HepG2 (cell line): ENCODE data around the gene AFF4. TPM values are rescaled to one million over a fixed set of nuclear protein-coding genes. Genes with fewer than 3 reads are reported as not detected.

Source experiments
- DR1 ChIP-seq: sonication (generic); formaldehyde crosslinking; IDR thresholded peaks from 2 replicates; pipeline ENCODE4 v1.8.0; 2021; ENCODE audit warnings: mild to moderate bottlenecking, missing genetic modification reagents, inconsistent platforms
- GABPA ChIP-seq, 2 experiments: IDR thresholded peaks; 2 replicates each; pipeline ENCODE4 v1.6.1; 2011 to 2016; ENCODE audit warnings: low read depth in 2 of 2, low read length in 1 of 2, missing biosample characterization in 1 of 2, missing genetic modification characterization in 1 of 2
- HOXD1 ChIP-seq: sonication (generic); formaldehyde crosslinking; IDR thresholded peaks from 2 replicates; pipeline ENCODE4 v1.5.0; 2020; ENCODE audit warnings: missing genetic modification reagents
- KAT8 ChIP-seq: IDR thresholded peaks from 2 replicates; pipeline ENCODE4 v1.6.1; 2016; ENCODE audit warnings: missing genetic modification reagents, missing compliant biosample characterization
- MIER2 ChIP-seq: IDR thresholded peaks from 2 replicates; pipeline ENCODE4 v1.6.1; 2016; ENCODE audit warnings: missing biosample characterization, missing genetic modification reagents
- MTF1 ChIP-seq: sonication (generic); formaldehyde crosslinking; IDR thresholded peaks from 2 replicates; pipeline ENCODE4 v1.5.0; 2020; ENCODE audit warnings: missing genetic modification reagents
- MTF2 ChIP-seq: sonication (generic); formaldehyde crosslinking; IDR thresholded peaks from 2 replicates; pipeline ENCODE4 v1.5.0; 2020; ENCODE audit warnings: missing genetic modification reagents, borderline replicate concordance
- PHB2 ChIP-seq: fragments of 450-650 bp; IDR thresholded peaks from 2 replicates; pipeline ENCODE4 v1.6.1; 2018; ENCODE audit not compliant: partially characterized antibody
- PHF20 ChIP-seq: sonication (generic); formaldehyde crosslinking; IDR thresholded peaks from 2 replicates; pipeline ENCODE4 v1.5.0; 2020; ENCODE audit warnings: mild to moderate bottlenecking, missing genetic modification reagents
- ZNF329 ChIP-seq: sonication (generic); formaldehyde crosslinking; IDR thresholded peaks from 2 replicates; pipeline ENCODE4 v1.9.0; 2021; ENCODE audit warnings: low read depth, mild to moderate bottlenecking, missing genetic modification reagents
- ZNF34 ChIP-seq: sonication (generic); formaldehyde crosslinking; IDR thresholded peaks from 2 replicates; pipeline ENCODE4 v1.4.0; 2020; ENCODE audit warnings: mild to moderate bottlenecking, missing genetic modification reagents, borderline replicate concordance
- ZNF430 ChIP-seq: sonication (generic); formaldehyde crosslinking; IDR thresholded peaks from 2 replicates; pipeline ENCODE4 v1.9.0; 2021; ENCODE audit warnings: mild to moderate bottlenecking, missing genetic modification reagents
- ZNF446 ChIP-seq: sonication (generic); formaldehyde crosslinking; IDR thresholded peaks from 2 replicates; pipeline ENCODE4 v1.5.0; 2020; ENCODE audit warnings: mild to moderate bottlenecking, missing genetic modification reagents
- ZNF543 ChIP-seq: sonication (generic); formaldehyde crosslinking; IDR thresholded peaks from 2 replicates; pipeline ENCODE4 v1.4.0; 2020; ENCODE audit warnings: mild to moderate bottlenecking, missing genetic modification reagents
- ZNF567 ChIP-seq: sonication (generic); formaldehyde crosslinking; IDR thresholded peaks from 2 replicates; pipeline ENCODE4 v1.8.1; 2023; ENCODE audit warnings: mild to moderate bottlenecking, missing genetic modification reagents, borderline replicate concordance
- ZNF605 ChIP-seq: sonication (generic); formaldehyde crosslinking; IDR thresholded peaks from 2 replicates; pipeline ENCODE4 v1.8.0; 2022; ENCODE audit warnings: mild to moderate bottlenecking, missing genetic modification reagents
- ZNF720 ChIP-seq: sonication (generic); formaldehyde crosslinking; IDR thresholded peaks from 2 replicates; pipeline ENCODE4 v1.4.0; 2020; ENCODE audit warnings: missing genetic modification reagents
- ZNF724P ChIP-seq: sonication (generic); formaldehyde crosslinking; IDR thresholded peaks from 2 replicates; pipeline ENCODE4 v1.8.0; 2022; ENCODE audit warnings: missing genetic modification reagents, borderline replicate concordance
- ZNF766 ChIP-seq: sonication (generic); formaldehyde crosslinking; IDR thresholded peaks from 2 replicates; pipeline ENCODE4 v1.5.0; 2020; ENCODE audit warnings: missing genetic modification reagents, borderline replicate concordance
- polyA plus RNA-seq, 8 experiments: library from polyadenylated mRNA; depleted of rRNA in 3 of 8; stranded (reverse) in 7 of 8; unstranded in 1 of 8; fragments of >200 nt; fragmentation: Illumina TruSeq in 4 of 8; extraction: Trizol in 4 of 8; gene quantifications; 2 replicates each; pipeline versions ENCODE4 v1.2.1 to v1.2.3, GENCODE V29; 2011 to 2016; ENCODE audit warnings: low read depth in 4 of 8, missing spikeins in 1 of 8, mixed read lengths in 1 of 8; ENCODE audit not compliant: insufficient read depth in 1 of 8
- total RNA-seq, 5 experiments: library from RNA; depleted of rRNA; stranded (reverse); fragments of >200 nt; fragmentation: Illumina TruSeq; extraction: Trizol; gene quantifications; 2 replicates each; pipeline ENCODE4 v1.2.3, GENCODE V29; 2016; ENCODE audit warnings: low read depth in 1 of 5
- TF ChIP-seq, protein P1 (sequence below): IDR thresholded peaks from 2 replicates; pipeline ENCODE4 v1.6.1; 2016; ENCODE audit warnings: mild to moderate bottlenecking, missing biosample characterization, missing genetic modification reagents
- TF ChIP-seq, protein P2 (sequence below): sonication (generic); formaldehyde crosslinking; IDR thresholded peaks from 2 replicates; pipeline ENCODE4 v1.8.0; 2022; ENCODE audit warnings: mild to moderate bottlenecking, missing genetic modification reagents, moderate library complexity
- TF ChIP-seq, protein P3 (sequence below): sonication (generic); formaldehyde crosslinking; IDR thresholded peaks from 2 replicates; pipeline ENCODE4 v1.5.0; 2020; ENCODE audit warnings: mild to moderate bottlenecking, missing genetic modification reagents
- TF ChIP-seq, protein P4 (sequence below): sonication (generic); formaldehyde crosslinking; IDR thresholded peaks from 2 replicates; pipeline ENCODE4 v1.8.1; 2022; ENCODE audit warnings: low read depth, mild to moderate bottlenecking, missing genetic modification reagents

The AFF4 gene
- total and polyA plus RNA-seq, 2 of the 13 experiments (the other 11 are each of a cell fraction or from before 2014, with no cell fraction given), result 22.1 to 25.5 TPM

DNA sequence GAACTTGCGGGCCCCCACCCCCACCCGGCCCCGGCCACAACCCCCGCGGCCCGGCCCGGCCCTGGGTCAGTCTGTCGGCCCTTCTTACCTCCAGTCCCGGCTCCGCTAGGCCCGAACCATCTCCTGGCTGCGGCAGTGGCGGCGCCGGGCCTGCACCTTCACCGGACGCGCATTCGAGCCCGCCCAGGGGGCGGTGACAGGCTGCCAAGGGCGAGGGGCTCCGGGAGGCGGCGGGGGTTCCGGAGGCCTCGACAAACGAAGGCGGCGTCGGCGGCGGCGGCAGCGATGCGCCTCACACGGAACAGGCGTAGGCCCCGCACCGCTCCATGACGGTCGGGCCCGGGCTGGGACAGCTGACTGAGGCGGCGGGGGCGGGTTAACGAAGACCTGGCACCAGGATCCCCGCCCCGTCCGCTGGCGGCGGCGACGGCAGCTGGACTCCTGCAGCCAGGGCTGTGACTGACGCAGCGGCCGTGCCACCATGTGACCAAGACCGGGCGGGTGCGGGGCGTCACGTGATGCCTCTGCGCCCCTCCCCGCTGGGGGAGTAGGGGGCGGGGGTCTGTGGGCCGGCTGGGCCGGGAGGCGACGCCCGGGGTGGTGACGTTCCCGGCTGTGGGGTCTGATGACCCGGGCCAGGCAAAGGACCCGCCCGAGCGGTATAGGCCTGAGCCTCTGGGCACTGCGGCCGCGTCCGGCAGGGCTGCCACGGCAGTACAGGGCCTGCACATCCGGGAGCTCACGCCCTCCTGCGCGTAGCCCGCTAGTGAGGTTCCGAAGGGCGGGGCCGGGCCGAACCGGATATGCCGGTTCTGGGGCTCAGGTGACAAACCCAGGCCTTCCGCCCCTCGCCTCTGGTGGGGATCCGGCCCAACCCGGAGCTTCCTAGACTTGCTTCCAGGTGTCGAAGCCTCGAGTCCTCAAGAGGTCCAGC, at the start of gene AFF4 (continued):
- peak; percentile 44; the same call in 1 of the 2 replicates for TF ChIP-seq MTF1 (CRISPR knock-in tag)
- peak; percentile 64 for TF ChIP-seq ZNF543 (CRISPR knock-in tag)
- TF ChIP-seq, protein P1, sequence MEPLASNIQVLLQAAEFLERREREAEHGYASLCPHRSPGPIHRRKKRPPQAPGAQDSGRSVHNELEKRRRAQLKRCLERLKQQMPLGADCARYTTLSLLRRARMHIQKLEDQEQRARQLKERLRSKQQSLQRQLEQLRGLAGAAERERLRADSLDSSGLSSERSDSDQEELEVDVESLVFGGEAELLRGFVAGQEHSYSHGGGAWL (CRISPR knock-in tag), result peak; percentile 89
- TF ChIP-seq ZNF446 (CRISPR knock-in tag), result peak; percentile 96
- peak; percentile 78; the same call in 1 of the 2 replicates for TF ChIP-seq MTF2 (CRISPR knock-in tag)
- peak; percentile 93 for TF ChIP-seq KAT8
- TF ChIP-seq ZNF34 (CRISPR knock-in tag), result peak; percentile 83; the same call in 1 of the 2 replicates
- TF ChIP-seq ZNF724P (CRISPR knock-in tag), result peak; percentile 92
- TF ChIP-seq, protein P2, sequence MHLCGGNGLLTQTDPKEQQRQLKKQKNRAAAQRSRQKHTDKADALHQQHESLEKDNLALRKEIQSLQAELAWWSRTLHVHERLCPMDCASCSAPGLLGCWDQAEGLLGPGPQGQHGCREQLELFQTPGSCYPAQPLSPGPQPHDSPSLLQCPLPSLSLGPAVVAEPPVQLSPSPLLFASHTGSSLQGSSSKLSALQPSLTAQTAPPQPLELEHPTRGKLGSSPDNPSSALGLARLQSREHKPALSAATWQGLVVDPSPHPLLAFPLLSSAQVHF (CRISPR knock-in tag), result peak; percentile 35; the same call in 1 of the 2 replicates
- peak; percentile 74; the same call in 1 of the 2 replicates for TF ChIP-seq ZNF766 (CRISPR knock-in tag)
- TF ChIP-seq, protein P3, sequence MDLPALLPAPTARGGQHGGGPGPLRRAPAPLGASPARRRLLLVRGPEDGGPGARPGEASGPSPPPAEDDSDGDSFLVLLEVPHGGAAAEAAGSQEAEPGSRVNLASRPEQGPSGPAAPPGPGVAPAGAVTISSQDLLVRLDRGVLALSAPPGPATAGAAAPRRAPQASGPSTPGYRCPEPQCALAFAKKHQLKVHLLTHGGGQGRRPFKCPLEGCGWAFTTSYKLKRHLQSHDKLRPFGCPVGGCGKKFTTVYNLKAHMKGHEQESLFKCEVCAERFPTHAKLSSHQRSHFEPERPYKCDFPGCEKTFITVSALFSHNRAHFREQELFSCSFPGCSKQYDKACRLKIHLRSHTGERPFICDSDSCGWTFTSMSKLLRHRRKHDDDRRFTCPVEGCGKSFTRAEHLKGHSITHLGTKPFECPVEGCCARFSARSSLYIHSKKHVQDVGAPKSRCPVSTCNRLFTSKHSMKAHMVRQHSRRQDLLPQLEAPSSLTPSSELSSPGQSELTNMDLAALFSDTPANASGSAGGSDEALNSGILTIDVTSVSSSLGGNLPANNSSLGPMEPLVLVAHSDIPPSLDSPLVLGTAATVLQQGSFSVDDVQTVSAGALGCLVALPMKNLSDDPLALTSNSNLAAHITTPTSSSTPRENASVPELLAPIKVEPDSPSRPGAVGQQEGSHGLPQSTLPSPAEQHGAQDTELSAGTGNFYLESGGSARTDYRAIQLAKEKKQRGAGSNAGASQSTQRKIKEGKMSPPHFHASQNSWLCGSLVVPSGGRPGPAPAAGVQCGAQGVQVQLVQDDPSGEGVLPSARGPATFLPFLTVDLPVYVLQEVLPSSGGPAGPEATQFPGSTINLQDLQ, result peak; percentile 46; the same call in 1 of the 2 replicates
- peak; percentile 83 for TF ChIP-seq DR1 (CRISPR knock-in tag)
- peak; percentile 94 for TF ChIP-seq ZNF605 (CRISPR knock-in tag)
- TF ChIP-seq ZNF567 (CRISPR knock-in tag), result peak; percentile 46
- TF ChIP-seq PHB2, result no peak
- TF ChIP-seq, protein P4, sequence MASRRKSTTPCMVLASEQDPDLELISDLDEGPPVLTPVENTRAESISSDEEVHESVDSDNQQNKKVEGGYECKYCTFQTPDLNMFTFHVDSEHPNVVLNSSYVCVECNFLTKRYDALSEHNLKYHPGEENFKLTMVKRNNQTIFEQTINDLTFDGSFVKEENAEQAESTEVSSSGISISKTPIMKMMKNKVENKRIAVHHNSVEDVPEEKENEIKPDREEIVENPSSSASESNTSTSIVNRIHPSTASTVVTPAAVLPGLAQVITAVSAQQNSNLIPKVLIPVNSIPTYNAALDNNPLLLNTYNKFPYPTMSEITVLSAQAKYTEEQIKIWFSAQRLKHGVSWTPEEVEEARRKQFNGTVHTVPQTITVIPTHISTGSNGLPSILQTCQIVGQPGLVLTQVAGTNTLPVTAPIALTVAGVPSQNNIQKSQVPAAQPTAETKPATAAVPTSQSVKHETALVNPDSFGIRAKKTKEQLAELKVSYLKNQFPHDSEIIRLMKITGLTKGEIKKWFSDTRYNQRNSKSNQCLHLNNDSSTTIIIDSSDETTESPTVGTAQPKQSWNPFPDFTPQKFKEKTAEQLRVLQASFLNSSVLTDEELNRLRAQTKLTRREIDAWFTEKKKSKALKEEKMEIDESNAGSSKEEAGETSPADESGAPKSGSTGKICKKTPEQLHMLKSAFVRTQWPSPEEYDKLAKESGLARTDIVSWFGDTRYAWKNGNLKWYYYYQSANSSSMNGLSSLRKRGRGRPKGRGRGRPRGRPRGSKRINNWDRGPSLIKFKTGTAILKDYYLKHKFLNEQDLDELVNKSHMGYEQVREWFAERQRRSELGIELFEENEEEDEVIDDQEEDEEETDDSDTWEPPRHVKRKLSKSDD (CRISPR knock-in tag), result peak; percentile 74
- 0 out of 2 replicates have a peak, but pooled peaks have one; percentile 53 for TF ChIP-seq ZNF329 (CRISPR knock-in tag)
- TF ChIP-seq ZNF720, result no peak
- peak; percentile 38; the same call in 1 of the 2 replicates for TF ChIP-seq MIER2
- TF ChIP-seq HOXD1 (CRISPR knock-in tag), result peak; percentile 58
- TF ChIP-seq PHF20 (CRISPR knock-in tag), result peak; percentile 89
- TF ChIP-seq GABPA (IDR thresholded peaks at IDR 0.05; ENCODE audit: low read depth, low read length), result peak; percentile 80
- peak; percentile 91 for TF ChIP-seq GABPA (CRISPR knock-in tag; IDR thresholded peaks at IDR 0.05; ENCODE audit: low read depth)
- peak; percentile 94 for TF ChIP-seq ZNF430 (CRISPR knock-in tag)
